IPS DF 4.7 (cell line): ENCODE measurements around the gene CCDC150.
"Not testable (repeated sequence)": the region's sequence is repeated elsewhere in the genome, so short reads cannot be mapped to it uniquely, and the experiment has no call there.

ENCODE experiments used
- DNase-seq: peaks from one replicate; pipeline ENCODE4 v3.0.0-alpha.2; 2013; ENCODE audit warnings: low spot score; ENCODE audit errors: extremely low read depth

The CCDC150 gene

DNA sequence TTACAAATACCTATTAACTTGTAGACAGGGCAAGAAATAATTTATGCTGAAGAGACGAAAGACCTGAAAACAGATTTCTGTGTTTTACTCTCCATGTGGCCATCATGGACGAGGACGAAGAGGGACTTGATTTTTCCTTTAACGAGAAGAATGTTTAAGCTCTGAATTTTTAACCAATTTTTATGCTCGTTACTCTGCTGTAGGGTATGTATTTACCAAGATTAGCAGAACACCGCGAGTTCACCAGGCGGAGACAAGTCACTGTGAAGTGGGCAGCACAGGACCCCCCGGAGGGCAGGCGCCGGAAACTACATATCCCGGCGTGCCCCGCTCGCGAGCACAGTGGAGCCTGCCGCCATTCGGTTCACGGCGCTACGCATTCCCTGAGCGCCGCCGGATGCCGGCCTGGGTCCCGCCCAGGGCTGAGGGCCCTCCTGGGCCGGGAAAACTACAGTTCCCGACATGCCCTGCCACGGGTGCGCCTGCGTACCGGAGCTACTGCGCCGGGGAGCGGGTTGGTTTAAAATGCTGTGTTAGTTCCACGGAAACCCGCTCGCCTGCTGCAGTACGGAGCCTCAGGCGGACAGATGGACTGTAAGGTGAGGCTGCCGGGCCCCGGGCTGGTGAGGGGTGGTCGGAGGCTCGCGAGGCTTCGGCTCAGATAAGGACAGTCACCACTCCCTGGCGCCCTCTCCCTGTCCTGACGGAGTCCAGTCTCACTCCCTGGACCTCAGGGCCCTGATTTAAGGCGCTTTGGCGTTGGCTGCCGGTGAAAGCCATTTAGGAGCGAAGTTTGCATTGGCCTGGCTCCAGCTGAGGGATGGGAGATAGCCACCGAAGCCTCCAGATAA, at the start of gene CCDC150:
Gene CCDC150, plus strand, starts transcription at position 536 of the 851 bp plus-strand sequence. Its CDS starts 52 bp downstream, at position 588.
- DNase-seq: peak; percentile 80

DNA sequence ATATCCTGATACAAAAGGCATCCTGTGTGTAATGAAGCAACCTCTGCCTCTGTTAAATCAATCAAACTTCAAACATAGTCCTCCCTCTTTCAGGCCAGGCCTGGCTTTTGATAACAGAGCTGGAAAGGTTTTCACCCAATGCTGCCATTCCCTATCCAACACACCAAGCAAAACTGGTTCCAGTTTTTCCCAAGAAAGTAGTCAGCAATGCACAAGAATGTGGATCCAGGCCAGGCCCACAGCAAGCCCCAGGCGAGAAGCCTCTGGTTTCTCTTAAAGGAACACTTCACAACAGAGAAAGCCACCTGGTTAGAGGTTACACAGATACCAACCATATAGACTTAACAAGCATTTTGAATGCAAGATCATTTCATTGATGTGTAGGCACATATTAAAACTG, 49.2 kb upstream of the CCDC150 start:
- no peak for DNase-seq

DNA sequence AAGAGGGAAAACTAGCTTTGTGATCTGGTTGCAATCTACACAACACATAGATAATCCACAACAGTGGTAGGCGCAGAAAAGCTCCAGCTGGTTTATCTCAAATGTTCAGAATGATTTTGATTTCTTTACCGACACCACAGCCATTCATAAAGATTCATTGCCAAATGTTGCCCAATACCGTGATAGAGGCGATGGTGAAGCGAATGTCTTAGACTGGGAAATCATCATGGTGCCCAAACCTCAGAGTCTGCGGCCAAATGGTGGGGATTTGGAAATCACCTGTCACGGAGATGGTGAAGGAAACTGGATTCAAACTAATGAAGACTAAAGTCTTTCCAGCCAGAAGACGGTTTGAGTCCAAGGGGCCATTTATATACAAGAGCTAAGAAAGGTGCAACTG, 48.5 kb upstream of the CCDC150 start:
- DNase-seq: no peak

DNA sequence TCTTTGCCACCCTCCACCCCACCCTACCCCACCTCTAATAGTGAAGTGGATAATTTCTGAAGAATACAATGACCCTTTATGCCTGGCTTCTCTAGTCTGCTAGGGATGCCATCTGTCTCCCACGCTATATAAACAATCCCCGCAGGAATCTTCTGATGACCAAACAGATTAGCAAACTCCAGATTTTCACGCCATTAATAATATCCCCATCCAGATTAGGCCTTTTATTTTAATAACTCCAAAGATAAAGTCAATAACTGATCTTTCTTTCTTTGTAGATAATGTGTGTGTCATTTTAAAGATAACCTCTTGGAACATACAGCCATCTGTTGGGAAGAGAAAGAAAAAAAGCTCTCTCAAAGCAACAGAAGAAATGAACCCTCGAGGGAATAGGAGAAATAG, 47.9 kb upstream of the CCDC150 start:
- DNase-seq: no peak

DNA sequence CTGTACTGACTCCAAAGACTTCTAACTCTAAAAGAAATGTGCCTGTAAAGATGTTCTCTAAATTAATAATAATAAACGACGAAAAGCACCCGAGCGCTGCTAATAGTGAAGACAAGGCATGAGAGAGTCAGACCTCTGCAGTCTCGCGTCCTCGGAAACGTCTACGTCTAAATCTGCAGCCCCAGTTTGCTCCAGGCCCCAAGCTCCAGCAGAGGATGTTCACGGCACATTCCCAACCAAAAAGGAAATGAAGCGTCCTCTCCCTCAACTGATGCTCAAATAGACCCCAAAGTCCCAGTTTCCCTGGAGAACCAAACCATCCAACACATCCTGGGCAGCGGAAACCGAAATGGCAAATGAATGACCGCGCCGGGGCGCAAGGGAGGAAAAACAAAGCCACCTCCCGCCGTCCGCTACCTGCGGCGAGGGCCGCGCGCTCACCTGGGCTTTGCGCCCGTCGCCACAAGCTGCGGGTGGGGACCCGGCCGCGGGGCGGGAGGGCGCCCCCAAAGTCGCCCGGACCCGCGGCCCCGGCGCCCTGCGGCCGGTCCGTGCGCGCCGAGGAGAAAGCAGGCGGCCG, 47.1 kb upstream of the CCDC150 start:
- DNase-seq: no peak

DNA sequence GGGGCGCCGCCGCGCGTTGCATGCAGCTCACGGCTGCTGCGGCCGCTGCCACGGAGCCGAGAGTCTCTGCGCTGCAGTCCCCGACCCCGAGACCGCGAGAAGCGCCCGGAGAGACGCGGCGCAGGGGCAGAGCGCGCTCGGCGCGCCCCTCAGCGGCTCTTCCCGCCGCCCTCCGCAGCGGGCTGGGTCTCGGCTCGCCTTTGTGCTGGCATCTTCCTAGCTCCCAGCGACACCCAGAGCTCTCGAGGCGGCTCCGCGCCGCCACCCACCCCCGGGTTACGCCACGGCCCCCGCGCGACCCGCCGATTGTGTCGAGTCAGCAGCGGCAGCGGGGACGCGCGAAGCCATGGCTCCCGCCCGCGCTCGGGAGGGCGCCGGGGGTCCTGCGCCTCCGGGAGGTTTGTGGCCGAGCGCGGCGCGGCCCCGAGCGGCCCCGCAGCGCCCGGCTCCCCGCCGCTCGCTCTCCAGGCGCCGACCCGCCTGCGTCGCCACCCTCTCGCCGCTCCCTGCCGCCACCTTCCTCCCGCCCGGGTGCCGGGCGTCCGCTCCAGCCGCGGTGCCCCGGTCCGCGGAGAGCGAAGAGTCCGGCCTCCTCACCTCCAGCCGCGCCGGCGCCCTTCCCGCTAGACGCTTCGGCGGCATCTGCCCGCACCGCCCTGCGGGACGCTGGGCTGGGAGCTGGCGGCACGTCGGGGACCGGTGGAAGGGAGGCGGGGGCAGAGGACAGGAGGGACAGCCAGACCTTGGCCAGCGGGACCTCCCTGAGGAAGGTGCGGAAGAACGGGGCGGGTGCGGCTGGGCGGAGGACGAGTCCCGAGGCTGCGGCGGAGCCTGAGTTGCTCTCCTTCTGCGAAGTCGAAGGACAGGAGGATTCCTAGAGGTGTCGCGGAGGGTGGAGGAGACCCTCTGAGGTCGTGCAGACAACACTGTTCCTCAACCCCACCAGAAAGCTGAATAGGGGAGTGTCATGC, 46.3 kb upstream of the CCDC150 start, which contains the start of gene HECW2:
Gene HECW2, minus strand, starts transcription at position 644 of the 971 bp plus-strand sequence.
- no peak for DNase-seq

DNA sequence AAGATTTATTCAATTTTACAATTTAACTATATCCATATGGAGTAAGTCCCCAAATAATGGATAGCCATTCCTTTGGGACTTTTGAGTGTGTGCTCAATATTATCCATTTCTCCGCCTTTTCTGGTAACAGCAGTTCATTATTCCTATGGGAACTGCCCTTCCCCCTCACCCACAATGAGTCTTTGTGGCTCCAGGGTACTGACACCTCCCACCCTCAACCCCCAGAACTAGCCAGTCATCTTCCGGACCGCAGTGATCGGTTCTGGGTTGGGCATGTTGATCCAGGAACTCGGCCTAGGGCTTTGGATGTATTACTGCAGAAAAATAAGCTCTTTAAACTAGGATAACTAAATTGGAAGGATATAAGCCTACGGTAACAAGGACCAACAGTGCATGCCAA, 45.4 kb upstream of the CCDC150 start:
- no peak for DNase-seq

DNA sequence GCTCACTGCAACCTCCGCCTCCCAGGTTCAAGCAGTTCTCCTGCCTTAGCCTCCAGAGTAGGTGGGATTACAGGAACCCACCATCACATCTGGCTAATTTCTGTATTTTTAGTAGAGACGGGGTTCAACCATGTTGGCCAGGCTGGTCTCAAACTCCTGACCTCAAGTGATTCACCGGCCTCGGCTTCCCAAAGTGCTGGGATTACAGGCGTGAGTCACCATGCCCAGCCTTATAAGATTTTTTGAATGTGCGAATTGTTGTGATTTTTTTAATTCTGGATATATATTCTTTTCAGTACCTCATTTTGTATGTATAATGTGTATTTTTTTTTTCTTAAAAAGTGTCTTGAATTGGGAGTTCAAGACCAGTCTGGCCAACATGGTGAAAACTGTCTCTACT, 42.0 kb upstream of the CCDC150 start:
- no peak for DNase-seq

DNA sequence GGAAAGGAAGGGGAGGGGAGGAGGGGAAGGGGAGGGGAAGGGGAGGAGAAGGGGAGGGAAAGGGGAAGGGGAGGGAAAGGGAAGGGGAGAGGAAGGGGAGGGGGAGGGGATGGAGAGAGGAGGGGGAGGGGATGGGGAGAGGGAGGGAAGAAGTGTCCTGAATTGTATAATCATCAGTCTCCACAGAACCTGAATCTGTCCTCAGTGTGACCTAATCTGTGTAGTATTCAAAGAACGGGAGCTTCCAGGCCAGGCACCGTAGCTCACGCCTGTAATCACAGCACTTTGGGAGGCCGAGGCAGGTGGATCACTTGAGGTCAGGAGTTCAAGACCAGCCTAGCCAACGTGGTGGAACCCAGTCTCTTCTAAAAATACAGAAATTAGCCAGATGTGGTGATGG, 41.1 kb upstream of the CCDC150 start:
- DNase-seq: no peak

DNA sequence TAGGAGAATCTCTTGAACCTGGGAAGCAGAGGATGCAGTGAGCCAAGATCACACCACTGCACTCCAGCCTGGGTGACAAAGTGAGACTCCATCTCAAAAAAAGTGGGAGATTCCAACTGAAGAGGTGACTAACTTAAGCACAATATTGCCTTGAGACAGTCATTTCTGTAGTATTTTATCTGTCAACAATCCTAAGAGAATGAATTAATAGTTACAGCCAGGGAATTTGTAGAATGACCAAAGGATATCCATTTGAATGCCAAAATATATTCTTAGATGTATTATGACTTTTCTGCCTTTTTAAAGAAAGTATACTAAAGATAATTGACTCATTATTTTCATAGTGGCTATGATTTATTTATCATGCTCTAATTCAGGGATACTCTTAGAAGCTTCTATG, 40.7 kb upstream of the CCDC150 start:
- DNase-seq: no peak

DNA sequence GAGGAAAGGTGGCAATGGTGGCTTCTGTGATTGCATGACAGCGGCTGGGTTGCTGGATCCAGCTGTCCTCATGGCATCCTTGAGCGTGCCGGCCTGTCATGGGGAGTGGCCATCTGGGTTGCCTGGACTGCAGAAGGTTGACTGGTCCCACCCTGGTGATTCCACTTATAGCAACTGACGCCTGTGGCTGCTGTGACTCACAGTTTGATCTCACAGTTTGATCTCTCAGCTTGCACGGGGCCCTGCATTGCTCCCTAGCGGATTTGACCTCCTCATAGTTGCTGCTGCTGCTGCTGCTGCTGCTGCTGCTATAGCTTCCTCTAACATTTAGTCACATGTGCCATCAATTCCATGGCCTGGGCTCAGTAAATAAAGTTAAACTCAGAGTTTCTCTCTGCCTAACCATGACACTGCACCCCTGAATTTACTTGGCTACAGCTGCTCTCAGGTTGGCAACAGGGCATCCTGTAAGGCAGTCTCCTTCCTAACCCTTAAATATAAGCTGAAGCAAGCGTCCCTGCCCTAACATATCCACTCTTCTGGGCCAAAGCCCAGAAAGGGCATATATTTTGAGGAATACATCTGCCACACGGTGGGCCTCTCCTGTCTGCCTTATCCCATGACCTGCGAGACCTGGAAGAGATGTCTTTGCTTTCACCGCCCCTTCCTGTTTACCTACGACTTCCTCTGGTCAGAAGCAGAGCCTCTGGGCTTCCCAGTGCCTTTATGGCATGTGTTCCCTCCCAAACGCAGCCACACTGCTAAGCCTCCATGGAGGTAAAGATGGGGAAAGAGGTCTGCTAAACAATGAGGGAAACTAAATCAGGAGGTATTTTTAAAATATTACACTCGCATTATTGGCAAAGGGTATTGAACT, 37.8 kb upstream of the CCDC150 start:
- DNase-seq: no peak

DNA sequence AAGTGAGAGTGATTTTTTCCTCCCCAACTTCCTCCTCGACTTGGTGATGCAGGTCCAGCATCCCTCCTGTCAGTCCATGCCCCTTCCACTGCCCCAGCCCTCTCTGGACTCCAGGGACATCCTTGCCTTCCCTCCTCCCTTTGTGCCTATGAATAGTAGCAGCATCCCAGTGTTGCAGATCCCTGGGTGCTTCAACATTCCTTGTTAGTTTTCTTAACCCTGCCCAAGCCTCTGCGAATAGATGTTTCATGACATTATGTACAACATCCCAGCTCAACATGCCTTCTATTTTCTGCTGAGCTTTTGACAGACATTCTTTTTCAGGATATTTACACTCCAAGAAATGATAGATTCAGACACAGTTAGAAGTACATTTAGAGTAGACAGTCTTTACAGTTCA, 35.3 kb upstream of the CCDC150 start:
- DNase-seq: no peak

DNA sequence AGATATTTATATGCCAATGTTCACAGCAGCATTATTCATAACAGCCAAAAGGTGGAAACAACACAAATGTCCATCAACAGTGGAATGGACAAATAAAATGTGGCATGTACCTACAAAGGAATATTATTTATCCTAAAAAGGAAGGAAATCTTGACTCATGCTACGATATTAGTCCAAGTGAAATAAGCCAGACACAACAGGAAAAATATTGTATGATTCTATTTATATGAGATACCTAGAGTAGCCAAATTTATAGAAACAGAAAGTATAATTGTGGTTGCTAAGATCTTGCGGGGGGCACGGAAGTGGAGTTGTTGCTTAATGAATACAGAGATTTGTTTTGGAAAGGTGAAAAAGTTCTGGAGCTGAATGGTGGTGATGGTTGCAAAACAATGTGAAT, 33.0 kb upstream of the CCDC150 start:
- DNase-seq: no peak

DNA sequence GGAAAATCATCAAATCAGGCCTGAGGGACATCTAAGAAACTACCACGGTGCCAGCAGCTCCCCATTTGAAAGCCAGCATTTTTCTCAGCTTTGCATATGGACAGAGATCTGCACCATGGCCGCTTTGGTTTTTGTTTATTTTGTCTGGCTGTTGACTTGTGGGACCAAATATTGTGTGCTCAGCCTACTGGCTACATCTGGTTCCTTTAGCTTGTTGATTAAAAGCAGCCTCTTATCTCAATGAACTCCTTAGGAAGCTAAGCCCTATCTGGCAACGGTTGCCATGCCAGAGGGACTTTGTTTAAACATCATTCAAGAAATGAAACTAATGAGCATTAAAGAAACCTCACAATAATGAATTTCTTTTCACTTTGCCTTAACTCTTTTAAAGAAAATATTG, 32.4 kb upstream of the CCDC150 start:
- DNase-seq: no peak

DNA sequence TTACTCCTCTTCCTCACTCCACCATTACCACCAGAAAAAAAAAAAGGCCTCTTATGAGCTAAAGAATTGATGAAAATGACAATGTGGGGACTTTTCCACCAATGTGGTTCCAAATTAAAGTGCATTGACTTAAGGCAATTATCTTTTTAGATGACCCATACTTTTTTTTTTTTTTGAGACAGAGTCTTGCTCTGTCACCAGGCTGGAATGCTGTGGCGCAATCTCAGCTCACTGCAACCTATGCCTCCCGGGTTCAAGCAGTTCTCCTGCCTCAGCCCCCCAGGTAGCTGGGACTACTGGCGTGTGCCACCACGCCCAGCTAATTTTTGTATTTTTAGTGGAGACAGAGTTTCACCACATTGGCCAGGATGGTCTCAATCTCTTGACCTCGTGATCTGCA, 31.6 kb upstream of the CCDC150 start:
- not testable (repeated sequence) for DNase-seq

DNA sequence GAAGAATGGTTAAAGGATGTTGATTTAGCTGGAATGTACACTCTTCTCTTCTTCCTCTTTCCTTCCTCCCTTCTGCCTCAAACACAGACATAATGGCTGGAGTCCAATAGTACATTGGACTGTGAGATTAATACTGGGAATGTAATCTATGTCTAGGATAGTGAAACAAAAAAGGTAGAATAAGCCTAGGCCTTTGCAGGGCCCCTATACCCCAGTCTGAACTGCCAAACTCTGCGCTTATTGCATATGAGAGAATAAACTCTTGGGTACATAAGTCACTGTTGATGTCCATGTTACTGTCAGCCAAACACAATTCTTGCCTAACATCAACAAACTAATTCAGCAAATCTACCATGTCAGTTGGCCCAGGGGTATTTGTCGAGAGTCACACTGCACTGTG, 29.7 kb upstream of the CCDC150 start:
- no peak for DNase-seq

DNA sequence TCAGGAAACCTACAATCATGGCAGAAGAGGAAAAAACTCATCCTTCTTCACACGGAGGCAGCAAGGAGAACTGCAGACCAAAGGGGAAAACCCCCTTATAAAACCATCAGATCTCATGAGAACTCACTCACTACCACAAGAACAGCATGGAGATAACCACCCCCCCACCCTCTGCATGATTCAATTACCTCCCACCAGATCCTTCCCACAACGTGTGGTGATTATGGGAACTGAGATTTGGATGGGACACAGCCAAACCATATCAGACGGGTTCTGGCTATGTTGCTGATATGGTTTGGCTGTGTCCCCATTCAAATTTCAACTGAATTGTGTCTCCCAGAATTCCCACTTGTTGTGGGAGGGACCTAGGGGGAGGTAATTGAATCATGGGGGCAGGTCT, 28.7 kb upstream of the CCDC150 start:
- no peak for DNase-seq

DNA sequence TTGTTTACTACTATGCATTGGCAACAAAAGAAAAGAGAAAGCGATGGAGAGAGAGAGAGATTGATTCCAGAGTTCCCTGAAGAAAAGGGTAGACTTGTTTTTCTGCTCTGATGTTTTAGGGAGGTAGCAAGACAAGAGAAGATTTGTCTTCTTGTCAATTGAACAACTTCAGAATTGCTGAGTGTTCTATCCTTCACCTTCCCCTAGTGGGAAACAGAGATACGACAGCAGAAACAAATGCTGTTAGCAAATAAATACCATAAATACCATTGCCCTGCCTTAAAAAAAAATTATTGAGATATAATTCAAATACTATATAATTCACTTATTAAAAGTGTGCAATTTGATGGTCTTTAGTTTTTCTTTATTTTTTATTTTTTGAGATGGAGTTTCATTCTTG, 26.2 kb upstream of the CCDC150 start:
- no peak for DNase-seq

DNA sequence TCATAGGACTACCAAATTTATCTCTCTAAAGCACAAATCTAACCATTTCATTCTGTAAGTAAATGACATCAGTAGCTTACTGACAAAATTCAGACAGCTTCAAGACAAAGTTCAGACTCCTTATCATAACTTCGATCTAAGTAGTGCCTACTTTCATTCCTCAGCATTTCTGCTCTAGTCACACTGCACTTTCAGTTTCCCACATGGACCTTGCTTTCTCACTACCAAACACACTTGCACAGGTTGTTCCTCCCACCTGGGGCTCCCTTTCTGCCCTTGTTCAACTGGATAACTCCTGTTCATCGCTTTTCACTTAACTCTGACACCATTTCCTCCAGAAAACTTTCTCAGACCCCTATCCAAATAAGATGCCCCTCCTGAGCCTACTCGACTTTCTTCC, 22.1 kb upstream of the CCDC150 start:
- DNase-seq: no peak

DNA sequence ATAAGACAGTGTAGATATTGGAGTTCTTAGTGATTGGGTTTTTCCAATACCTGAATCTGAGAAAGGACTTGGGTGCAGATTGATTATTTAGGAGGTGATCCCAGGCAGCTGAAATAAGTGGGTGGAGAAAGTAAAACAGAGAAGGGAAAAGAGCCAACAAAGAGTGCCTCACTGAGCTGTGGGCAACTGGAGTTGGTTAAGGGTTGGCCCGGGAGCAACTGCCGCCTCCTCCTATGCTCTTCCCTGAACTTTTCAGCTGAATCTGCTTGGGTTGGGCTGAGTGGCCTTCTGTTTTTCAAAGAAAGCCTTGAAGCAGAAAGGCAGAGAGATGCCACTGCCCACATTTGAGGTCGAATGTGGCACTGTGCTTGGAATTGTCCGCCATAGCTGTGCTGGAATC, 20.9 kb upstream of the CCDC150 start:
- no peak for DNase-seq

DNA sequence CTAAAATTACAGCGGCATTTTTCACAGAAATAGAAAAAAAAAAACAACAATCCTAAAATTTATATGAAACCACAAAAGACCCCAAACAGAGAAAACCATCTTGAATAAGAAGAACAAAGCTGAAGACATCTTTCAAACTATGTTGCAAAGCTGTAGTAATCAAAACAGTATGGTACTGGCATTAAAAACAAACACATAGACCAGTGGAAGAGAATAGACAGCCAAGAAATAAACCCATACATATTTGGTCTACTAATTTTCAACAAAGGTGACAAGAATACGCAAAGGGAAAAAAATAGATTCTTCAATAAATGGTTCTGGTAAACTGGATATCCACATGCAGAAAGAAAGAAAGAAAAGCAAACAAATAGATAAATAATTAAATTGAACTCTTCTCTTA, 9.0 kb upstream of the CCDC150 start:
- no peak for DNase-seq
